Heart left ventricle (tissue), 16 donors: ENCODE data around the gene CDK10. TPM values are rescaled to one million over a fixed set of nuclear protein-coding genes. Genes with fewer than 3 reads are reported as not detected.
"Not testable (repeated sequence)": the region's sequence is repeated elsewhere in the genome, so short reads cannot be mapped to it uniquely, and the experiment has no call there.

Source experiments
- ATAC-seq, 4 donors: fragments of 200-7000 bp; cut with Tn5 transposase; one replicate each; pipeline ENCODE4 v1.9.1; 2020 to 2022; ENCODE audit warnings: moderate library complexity in 4 of 4, mild to moderate bottlenecking in 3 of 4, moderate number of reproducible peaks in 1 of 4
- DNase-seq, 5 donors: peaks; one replicate each; pipeline ENCODE4 v3.0.0-alpha.2; 2020
- H3K27ac ChIP-seq, 12 donors: fragments of 200-600 bp; sonication (generic) in 4 of 12; one replicate each; pipeline versions ENCODE4 v1.5.0 to v1.8.0; 2016 to 2022; ENCODE audit warnings: mild to moderate bottlenecking in 2 of 12
- H3K27me3 ChIP-seq, 9 donors: fragments of 200-600 bp; sonication (generic) in 2 of 9; one replicate each; pipeline versions ENCODE4 v1.5.1 to v1.8.0; 2016 to 2022; ENCODE audit warnings: mild to moderate bottlenecking in 3 of 9
- H3K36me3 ChIP-seq, 9 donors: fragments of 200-600 bp; sonication (generic) in 2 of 9; one replicate each; pipeline versions ENCODE4 v1.5.0 to v1.8.0; 2018 to 2022; ENCODE audit warnings: mild to moderate bottlenecking in 2 of 9
- H3K4me1 ChIP-seq, 12 donors: fragments of 200-600 bp; sonication (generic) in 4 of 12; one replicate each; pipeline versions ENCODE4 v1.5.0 to v1.8.0; 2016 to 2022; ENCODE audit warnings: mild to moderate bottlenecking in 3 of 12
- H3K4me3 ChIP-seq, 12 donors: fragments of 200-600 bp; sonication (generic) in 4 of 12; one replicate each; pipeline versions ENCODE4 v1.5.0 to v1.8.0; 2017 to 2022; ENCODE audit warnings: mild to moderate bottlenecking in 9 of 12, moderate library complexity in 4 of 12
- H3K9me3 ChIP-seq, 12 donors: fragments of 200-600 bp; sonication (generic) in 4 of 12; one replicate each; pipeline versions ENCODE4 v1.5.0 to v1.8.0; 2016 to 2022; ENCODE audit warnings: mild to moderate bottlenecking in 1 of 12
- CTCF ChIP-seq, 12 donors: fragments of 200-600 bp; sonication (generic) in 4 of 12; IDR thresholded peaks; one replicate each; pipeline versions ENCODE4 v1.5.0 to v1.8.0; 2018 to 2022; ENCODE audit warnings: antibody characterized with exemption in 12 of 12, mild to moderate bottlenecking in 5 of 12
- POLR2A ChIP-seq, 2 donors: fragments of 450-650 bp; IDR thresholded peaks; one replicate each; pipeline ENCODE4 v1.6.1; 2017; ENCODE audit warnings: antibody characterized with exemption in 2 of 2, mild to moderate bottlenecking in 2 of 2, moderate library complexity in 2 of 2
- WGBS, 4 donors: extraction: QIAGEN DNeasy Blood & Tissue Kit in 2 of 4; methylation state at CpG; one replicate each; pipeline versions ENCODE4 v1.1.5 to v1.1.7; 2013 to 2018; 5-methylcytosine and 5-hydroxymethylcytosine counted together
- intact Hi-C, 10 donors: fragments of 100-400 bp; cut with DNase I; formaldehyde crosslinking; loops; one replicate each; pipeline versions ENCODE4 v1.11.1 to v1.14.2; 2022
- polyA plus RNA-seq, 2 donors: library from polyadenylated mRNA; stranded (reverse); fragments of 200-250 nt; gene quantifications; one replicate each; pipeline ENCODE4 v1.2.3, GENCODE V29; 2013
- total RNA-seq, 9 donors: library from RNA; depleted of rRNA in 2 of 9; stranded (reverse); fragments of >200 nt in 2 of 9; fragmentation: NEBNext Ultra II Directional in 3 of 9; extraction: Animal tissue kit (Norgen Biotek cat#: 25700) in 3 of 9; gene quantifications; one replicate each; pipeline versions ENCODE4 v1.1.0 to v1.2.4, GENCODE V29; 2016 to 2023
- donor health status: ischemic (EF 13 %, LVEDD 7.1; RV severe dilation, severe dysfunction).
- donor health status: healthy with polysubstance abuse.
- donor health status: DM: no; HTN: yes; CAD: no.
- donor health status: DM: no; HTN: no; CAD: no.
- donor health status: ischemic (EF 25% LVEDD 6.9; RV normal size, moderate dysfunction).
- donor health status: ischemic (EF 25% LVEDD 5.7; RV mildly dilated, moderate dysfunction).
- donor health status: healthy.
- donor health status: DM: yes; HTN: yes; CAD: no.
- donor health status: ischemic (EF 35%, LVEDD 5.7; RV mildly dilated, moderate dysfunction).
- donor health status: nonischemic (EF 11% LVEDD 7.7; RV severe dilation, severe dysfunction).
- donor health status: DM: yes; HTN: yes; CAD: no.
- donor health status: PGD.
- donor health status: ischemic (EF 29% LVEDD 5.4; RV normal size, mild dysfunction).
- donor health status: nonischemic (EF 23%, LVEDD 6.1; RV moderate dilation, normal function).

The CDK10 gene
- total and polyA plus RNA-seq, 11 donors: 16.1 to 31.4 (median 21.5) TPM

- no peak overlapping the region for H3K27ac ChIP-seq
- no peak for ATAC-seq
- TF ChIP-seq CTCF (IDR thresholded peaks at IDR 0.05): no peak
- TF ChIP-seq POLR2A (IDR thresholded peaks at IDR 0.05): no peak
- no peaks in the 10 kb centered on the region for H3K27me3 ChIP-seq
- H3K36me3 ChIP-seq: peaks cover 0 to 62% (median 43%) of the 10 kb centered on the region in 9 donors
- WGBS, 4 donors: 86 to 91% (median 89%) methylated on average over 20 to 32 of the region's 32 CpGs
- H3K9me3 ChIP-seq: no peaks in the 10 kb centered on the region
- H3K4me3 ChIP-seq: no peak overlapping the region
- no peak for DNase-seq
- intact Hi-C loops: no loop called here
- H3K4me1 ChIP-seq: peaks cover 0 to 8% (median 0%) of the 10 kb centered on the region in 12 donors
These were observed 7.7 kb downstream of the CDK10 start for GRCh38 chr16:89693931-89694783.

GRCh38 chr16:89694784-89695085, 8.2 kb downstream of the CDK10 start:
- peaks cover 0 to 62% (median 43%) of the 10 kb centered on the region in 9 donors for H3K36me3 ChIP-seq
- WGBS, 4 donors: 87 to 93% (median 92%) methylated on average over 6 to 23 of the region's 23 CpGs
- intact Hi-C loops, H3K4me3 ChIP-seq, DNase-seq, ATAC-seq, H3K27ac ChIP-seq, H3K9me3 ChIP-seq, H3K27me3 ChIP-seq: not testable (repeated sequence)
- peaks cover 0 to 13% (median 3%) of the 10 kb centered on the region in 12 donors for H3K4me1 ChIP-seq

- intact Hi-C loops: no loop called here
- DNase-seq: no peak
- TF ChIP-seq CTCF (IDR thresholded peaks at IDR 0.05) (no peak), POLR2A (IDR thresholded peaks at IDR 0.05) (no peak)
- peaks cover 0 to 18% (median 7%) of the 10 kb centered on the region in 12 donors for H3K4me1 ChIP-seq
- WGBS, 4 donors: 90 to 98% (median 92%) methylated on average over 22 to 31 of the region's 31 CpGs
- no peak for ATAC-seq
- H3K9me3 ChIP-seq: no peaks in the 10 kb centered on the region
- peaks cover 0 to 62% (median 43%) of the 10 kb centered on the region in 9 donors for H3K36me3 ChIP-seq
- H3K27ac ChIP-seq: no peak overlapping the region
- H3K4me3 ChIP-seq: no peak overlapping the region
- no peaks in the 10 kb centered on the region for H3K27me3 ChIP-seq
These were observed 8.8 kb downstream of the CDK10 start for GRCh38 chr16:89695086-89695874.

- Histone ChIP-seq H3K9me3 (no peaks in the 10 kb centered on the region), H3K4me3 (no peak overlapping the region), H3K27me3 (no peaks in the 10 kb centered on the region), H3K27ac (no peak overlapping the region), H3K4me1 (peaks cover 6 to 26% (median 15%) of the 10 kb centered on the region in 12 donors), H3K36me3 (peaks cover 0 to 57% (median 38%) of the 10 kb centered on the region in 9 donors)
- intact Hi-C loops: no loop called here
- TF ChIP-seq CTCF (IDR thresholded peaks at IDR 0.05): no peak
- TF ChIP-seq POLR2A (IDR thresholded peaks at IDR 0.05): no peak
- no peak for ATAC-seq
- DNase-seq: no peak
- 84 to 94% (median 85%) methylated on average over 15 to 25 of the region's 25 CpGs for WGBS, 4 donors
These were observed 9.6 kb downstream of the CDK10 start for GRCh38 chr16:89695875-89696669.
